Hepatocyte (in vitro differentiated cells): ENCODE data around the gene PPIB.

ENCODE experiments used
- EZH2phosphoT487 ChIP-seq: fragments of 200-600 bp; sonication (generic); IDR thresholded peaks from one replicate; pipeline ENCODE4 v1.6.1; 2018; ENCODE audit warnings: antibody characterized with exemption, mild to moderate bottlenecking, low read depth, moderate library complexity; ENCODE audit not compliant: unreplicated experiment, severe bottlenecking
- TF ChIP-seq, protein P1 (sequence below): fragments of 200-600 bp; sonication (generic); IDR thresholded peaks from 2 replicates; pipeline ENCODE4 v1.5.1; 2016; ENCODE audit warnings: antibody characterized with exemption, mild to moderate bottlenecking; ENCODE audit not compliant: poor library complexity

DNA sequence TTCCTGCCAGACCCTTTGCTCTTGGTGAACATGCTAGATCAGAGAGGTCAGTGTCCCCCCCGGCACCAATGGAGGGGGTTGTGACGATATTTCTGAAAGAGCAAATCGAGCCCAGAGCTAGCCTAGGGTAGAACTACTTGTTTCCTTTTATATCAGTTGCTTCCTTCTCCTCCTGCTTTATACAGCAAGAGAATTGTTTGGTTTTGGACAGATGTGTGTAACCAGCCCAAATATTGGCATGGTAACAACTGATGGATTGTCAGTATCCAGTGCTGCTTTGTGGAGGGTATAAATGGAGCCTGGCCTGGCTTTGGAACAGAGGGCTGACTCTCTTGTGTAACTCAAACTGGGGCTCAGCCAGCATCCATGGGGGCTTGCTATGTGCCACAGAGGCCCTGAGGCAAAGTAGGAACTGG, 39.9 kb downstream of the PPIB start:
- TF ChIP-seq, protein P1, sequence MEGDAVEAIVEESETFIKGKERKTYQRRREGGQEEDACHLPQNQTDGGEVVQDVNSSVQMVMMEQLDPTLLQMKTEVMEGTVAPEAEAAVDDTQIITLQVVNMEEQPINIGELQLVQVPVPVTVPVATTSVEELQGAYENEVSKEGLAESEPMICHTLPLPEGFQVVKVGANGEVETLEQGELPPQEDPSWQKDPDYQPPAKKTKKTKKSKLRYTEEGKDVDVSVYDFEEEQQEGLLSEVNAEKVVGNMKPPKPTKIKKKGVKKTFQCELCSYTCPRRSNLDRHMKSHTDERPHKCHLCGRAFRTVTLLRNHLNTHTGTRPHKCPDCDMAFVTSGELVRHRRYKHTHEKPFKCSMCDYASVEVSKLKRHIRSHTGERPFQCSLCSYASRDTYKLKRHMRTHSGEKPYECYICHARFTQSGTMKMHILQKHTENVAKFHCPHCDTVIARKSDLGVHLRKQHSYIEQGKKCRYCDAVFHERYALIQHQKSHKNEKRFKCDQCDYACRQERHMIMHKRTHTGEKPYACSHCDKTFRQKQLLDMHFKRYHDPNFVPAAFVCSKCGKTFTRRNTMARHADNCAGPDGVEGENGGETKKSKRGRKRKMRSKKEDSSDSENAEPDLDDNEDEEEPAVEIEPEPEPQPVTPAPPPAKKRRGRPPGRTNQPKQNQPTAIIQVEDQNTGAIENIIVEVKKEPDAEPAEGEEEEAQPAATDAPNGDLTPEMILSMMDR: no peak
- no peak for TF ChIP-seq EZH2phosphoT487
